ENCODE results near the gene ANGPTL4. TPM values are rescaled to one million over a fixed set of nuclear protein-coding genes. Genes with fewer than 3 reads are reported as not detected.
"Not testable (repeated sequence)": the region's sequence is repeated elsewhere in the genome, so short reads cannot be mapped to it uniquely, and the experiment has no call there.

The ANGPTL4 gene
- polyA plus RNA-seq, 3 donors: 2.6 to 3.9 (median 3.1) TPM

DNA sequence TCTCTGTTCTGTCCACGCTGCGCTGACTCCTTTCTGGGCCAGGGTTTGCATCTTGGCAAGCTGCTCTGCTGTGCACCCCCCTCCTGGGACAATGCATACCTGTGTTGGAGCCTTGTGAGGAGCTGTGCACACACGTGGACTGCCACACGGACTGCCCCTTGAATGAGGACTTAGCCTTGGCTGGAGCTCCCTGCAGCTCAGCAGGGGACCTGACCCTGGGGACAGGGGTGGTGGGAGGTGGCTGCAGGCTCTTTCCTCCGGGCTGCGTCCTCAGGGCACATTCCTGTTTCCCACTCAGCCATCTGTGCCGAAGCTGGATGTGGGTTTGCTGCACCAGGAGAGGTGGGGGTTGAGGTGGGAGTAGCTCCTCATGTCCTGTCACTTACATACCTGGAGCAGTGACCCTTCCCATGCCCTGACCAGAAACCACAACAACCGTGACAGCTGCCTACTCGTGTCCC lies 34.4 kb downstream of the ANGPTL4 start:
- peak in 7 of 11 donors; percentile 37 to 68 (median 57) for DNase-seq (ENCODE audit: extremely low read depth in 1 of 11, low read depth in 9 of 11, low spot score in 4 of 11)

DNA sequence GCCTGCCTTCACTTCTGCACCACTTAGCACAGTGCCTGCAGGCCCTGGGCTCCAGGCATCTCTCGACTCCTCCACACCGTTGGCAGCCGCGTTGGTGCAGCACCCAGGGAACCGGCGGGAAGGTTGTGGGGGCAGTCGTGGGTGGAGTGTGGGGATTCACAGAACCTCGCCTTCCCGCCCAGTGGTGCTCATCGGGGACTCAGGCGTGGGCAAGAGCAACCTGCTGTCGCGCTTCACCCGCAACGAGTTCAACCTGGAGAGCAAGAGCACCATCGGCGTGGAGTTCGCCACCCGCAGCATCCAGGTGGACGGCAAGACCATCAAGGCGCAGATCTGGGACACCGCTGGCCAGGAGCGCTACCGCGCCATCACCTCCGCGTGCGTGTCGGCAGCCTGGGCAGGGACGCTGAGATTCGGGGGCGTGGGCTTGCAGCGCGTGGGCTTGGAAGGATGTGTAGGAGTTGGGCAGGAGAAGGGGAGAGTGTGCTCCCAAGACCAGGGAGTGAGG lies 35.8 kb downstream of the ANGPTL4 start:
- DNase-seq (ENCODE audit: extremely low read depth in 1 of 11, low read depth in 9 of 11, low spot score in 4 of 11): no peak

DNA sequence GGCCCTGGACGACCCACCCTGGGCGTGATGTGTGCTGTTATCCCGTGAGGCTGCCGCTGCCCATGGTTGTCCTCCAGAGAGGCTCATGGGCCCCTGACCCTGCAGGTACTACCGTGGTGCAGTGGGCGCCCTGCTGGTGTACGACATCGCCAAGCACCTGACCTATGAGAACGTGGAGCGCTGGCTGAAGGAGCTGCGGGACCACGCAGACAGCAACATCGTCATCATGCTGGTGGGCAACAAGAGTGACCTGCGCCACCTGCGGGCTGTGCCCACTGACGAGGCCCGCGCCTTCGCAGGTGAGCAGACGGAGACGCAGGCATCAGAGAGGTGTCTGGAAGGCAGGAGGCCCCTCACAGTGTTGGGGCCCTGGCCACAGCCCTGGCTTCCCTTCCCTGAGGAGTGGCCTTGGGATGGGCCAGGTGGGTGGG lies 38.0 kb downstream of the ANGPTL4 start:
- no peak for DNase-seq (ENCODE audit: extremely low read depth in 1 of 11, low read depth in 9 of 11, low spot score in 4 of 11)

DNA sequence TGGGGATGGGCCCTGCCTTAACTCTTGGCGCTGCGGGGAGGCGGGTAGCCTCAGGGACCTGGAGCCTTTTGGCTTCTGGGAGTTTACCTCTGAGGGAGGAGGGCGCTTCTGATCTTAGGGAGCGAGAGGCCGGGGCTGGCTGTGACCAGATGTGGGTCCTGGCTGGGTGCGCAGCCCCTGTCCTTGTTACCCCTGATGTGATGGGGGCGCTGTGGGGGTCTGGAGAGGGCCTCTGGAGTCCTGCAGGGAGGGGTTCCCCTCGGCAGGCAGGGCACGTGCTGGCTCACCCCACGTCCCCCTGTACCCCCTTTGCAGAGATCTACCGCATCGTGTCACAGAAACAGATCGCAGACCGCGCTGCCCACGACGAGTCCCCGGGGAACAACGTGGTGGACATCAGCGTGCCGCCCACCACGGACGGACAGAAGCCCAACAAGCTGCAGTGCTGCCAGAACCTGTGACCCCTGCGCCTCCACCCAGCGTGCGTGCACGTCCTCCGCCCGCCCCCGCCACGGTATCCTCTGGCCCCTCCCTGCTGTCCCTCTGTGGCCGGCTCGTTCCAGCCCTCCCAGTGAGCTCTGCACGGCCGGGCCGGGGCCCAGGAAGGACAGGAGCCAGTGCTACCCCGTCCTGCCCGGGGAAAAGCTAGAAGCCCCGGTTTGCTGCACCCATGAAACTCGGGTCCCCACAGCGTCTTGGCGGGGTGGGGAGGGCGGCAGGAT lies 39.3 kb downstream of the ANGPTL4 start:
- no peak for DNase-seq (ENCODE audit: extremely low read depth in 1 of 11, low read depth in 9 of 11, low spot score in 4 of 11)

DNA sequence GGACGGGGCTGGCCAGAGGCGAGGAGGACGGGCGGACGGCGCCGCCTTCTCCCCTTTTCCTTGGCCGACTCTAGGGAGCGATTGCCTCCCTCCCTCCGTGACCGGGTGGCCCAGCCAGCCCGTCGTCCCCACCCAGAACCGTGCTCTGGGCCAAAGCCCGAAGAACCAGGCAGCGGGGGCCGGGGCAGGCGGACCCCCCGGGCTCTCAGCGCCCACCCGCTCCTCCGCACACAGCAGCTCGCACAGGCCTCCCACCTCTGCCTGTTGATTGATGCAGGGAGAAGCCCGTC lies 39.8 kb downstream of the ANGPTL4 start:
- DNase-seq (ENCODE audit: extremely low read depth in 1 of 11, low read depth in 9 of 11, low spot score in 4 of 11): no peak

DNA sequence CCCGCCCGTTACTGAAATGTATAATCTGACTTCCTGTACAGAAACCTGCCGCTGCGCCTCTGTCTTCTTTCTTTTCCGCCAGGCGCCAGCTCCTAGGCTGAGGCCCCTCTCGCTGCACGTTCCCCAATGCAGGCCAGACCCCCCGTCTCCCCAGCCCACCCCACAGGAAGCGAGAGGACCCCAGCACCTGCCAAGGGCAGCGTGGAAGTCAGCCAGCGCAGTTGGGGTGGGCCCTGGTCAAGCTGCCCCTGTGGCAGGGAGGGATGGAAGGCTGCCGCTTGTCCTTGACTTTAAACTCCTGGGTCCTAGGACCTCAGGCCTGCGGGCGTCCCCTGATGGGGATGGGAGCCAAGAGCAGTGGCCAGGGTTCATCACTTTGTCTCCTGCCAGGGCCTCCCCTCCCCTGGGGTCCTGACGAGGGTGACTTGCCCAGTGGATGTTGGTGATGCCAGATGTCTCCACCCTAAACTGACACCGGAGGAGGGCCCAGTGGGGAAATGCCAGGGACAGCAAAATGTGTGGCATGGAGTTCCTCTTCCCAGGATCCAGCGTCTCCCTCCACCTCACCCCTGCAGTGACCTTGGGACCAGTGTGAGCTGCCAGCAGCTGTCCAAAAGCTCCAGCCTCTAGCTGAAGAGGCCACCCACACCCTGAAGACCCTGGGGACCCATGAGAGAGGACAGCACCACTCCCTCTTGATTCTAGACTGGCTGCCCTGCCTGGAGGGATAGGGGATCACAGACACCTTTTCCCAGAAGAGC lies 40.6 kb downstream of the ANGPTL4 start:
- DNase-seq (ENCODE audit: extremely low read depth in 1 of 11, low read depth in 9 of 11, low spot score in 4 of 11): no peak

DNA sequence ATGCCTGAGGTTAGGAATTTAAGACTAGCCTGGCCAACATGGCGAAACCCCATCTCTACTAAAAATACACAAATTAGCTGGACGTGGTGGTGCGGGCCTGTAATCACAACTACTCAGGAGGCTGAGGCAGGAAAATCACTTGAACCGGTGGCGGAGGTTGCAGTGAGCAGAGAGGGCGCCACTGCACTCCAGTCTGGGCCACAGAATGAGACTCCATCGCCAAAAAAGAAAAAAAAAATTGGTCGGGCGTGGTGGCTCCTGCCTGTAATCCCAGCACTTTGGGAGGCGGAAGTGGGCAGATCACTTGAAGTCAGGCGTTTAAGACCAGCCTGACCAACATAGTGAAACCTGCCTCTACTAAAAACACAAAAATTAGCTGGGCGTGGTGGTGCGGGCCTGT lies 46.8 kb downstream of the ANGPTL4 start:
- DNase-seq (ENCODE audit: extremely low read depth in 1 of 11, low read depth in 9 of 11, low spot score in 4 of 11): not testable (repeated sequence)

DNA sequence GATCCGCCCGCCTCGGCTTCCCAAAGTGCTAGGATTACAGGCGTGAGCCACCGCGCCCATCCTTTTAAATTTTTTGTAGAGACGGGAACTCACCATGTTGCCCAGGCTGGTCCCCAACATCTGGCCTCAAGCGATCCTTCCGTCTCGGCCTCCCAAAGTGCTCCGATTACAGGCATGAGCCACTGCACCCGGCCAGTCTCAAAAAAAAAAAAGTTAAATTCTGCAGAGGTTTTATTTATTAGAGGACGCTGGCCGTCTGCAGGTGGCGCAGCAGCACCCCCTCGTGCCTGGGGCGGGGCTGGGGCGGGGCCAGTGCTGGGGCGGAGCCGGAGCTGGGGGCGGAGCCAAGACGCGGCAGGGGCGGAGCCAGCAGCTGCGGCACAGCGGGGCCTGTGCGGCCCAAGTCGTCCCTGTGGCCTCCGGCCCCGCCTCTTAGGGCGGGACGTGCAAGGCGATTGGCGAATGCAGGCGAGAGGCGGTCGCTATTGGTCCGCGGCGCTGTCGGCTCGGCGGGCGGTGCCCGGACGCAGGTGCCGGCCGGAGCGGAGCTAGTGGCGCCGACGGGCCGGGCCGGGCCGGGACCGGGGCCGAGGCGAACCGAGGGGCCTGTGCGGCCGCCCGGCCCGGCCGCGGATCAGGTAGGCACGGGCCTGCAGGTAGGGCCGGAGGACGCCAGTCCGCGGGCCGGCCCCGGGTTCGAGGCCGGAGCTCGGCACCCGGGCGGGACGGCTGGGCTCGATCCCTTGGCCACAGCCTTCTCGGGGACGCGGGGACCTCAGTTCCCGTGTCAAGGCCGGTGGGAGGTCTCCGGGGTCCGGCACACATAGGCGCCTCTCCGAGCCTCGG lies 49.1 kb downstream of the ANGPTL4 start, which contains the start of gene MARCHF2:
MARCHF2 (plus strand) TSS at position 523 of the 846 bp plus-strand sequence. CDS start 8,536 bp downstream, outside the sequence.
- DNase-seq (ENCODE audit: extremely low read depth in 1 of 11, low read depth in 9 of 11, low spot score in 4 of 11): peak; percentile 87 to 96 (median 93)

DNA sequence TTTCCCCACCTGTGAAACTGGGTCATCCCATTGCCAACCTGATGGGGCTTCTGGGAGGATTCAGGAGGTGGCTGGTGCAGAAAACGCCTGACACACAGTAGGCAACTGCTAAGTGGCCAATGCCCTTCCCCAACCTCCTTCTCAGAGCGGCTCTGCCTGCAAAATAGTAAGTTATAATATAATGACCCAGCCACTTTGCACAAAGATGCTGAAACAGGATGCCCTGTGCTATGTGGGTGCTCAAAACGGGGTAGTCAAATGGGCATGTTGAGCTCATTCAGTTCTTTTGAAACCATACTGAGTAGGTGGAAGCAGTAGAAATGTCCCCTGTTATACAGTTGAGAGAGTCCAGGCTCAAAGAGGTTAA lies 49.7 kb downstream of the ANGPTL4 start:
- DNase-seq (ENCODE audit: extremely low read depth in 1 of 11, low read depth in 9 of 11, low spot score in 4 of 11): no peak

DNA sequence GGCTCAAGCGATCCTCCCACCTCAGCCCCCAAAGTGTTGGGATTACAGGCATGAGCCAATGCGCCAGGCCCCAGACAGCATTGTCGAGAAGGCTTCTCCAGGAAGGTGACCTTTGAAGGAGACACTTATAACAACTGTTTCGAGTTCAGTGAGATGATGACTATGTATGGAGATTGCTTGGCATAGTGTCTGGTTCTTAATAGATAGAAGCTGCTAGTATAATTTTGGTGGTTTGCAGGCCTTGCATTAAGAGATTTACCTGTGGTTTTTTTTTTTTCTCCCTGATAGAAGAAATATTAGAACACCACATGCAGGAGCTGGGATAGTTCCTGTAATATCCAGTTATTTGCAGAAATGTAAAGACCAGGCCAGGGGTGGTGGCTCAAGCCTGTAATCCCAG lies 52.8 kb downstream of the ANGPTL4 start:
- no peak for DNase-seq (ENCODE audit: extremely low read depth in 1 of 11, low read depth in 9 of 11, low spot score in 4 of 11)

DNA sequence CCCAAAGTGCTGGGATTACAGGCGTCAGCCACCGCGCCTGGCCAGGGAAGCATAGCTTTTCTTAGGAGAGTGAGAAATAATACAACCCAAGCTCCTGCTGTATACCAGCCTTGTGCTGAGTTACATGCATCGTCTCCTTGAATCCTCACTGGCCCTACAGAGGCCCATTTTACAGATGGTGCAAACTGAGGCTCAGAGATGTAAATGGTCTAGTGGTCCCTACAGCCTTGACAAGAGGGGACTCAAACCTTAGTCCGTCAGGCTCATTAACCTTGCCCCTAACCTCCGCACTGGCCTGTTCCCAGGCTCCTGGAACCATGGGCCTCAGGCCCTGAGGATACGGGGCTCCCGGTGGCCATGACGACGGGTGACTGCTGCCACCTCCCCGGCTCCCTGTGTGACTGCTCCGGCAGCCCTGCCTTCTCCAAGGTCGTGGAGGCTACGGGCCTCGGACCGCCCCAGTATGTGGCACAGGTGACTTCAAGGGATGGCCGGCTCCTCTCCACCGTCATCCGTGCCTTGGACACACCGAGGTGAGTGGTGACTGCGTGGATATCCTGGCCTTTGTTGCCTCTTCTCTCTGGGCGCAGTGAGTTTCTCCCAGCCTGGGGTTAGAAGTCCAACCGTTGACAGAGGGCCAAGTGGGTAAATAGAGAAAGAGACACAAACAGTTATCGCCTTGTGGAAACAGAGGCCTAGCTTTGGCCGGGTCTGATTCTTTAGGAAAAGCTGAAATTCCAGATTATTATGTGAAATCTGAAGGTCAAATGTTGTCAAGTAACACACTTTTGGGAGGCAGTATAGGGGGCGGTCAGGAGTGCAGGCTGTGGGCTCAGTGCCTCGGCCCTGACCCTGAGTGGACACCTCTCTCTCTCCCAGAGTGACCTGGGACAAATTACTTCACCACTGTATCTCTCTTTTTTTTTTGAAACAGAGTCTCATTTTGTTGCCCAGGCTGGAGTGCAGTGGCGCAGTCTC lies 57.8 kb downstream of the ANGPTL4 start:
- no peak for DNase-seq (ENCODE audit: extremely low read depth in 1 of 11, low read depth in 9 of 11, low spot score in 4 of 11)

DNA sequence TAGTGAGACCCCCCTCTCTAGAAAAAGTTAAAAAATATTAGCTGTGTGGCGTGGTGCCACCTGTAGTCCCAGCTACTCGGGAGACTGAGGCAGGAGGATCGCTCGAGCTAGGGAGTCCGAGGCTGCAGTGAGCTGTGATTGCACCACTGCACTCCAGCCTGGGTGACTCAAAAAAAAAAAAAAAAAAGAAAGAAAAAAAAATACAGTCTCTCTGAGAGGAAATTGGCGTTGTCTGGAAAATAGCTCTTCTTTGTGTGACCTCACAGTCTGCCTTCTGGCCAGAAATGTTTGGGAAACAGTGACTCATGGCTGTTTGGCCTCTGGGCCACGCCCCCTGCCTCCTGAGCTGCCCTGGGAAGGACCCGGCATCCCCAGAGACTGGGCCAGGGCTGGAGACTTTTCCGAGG lies 59.9 kb downstream of the ANGPTL4 start:
- DNase-seq (ENCODE audit: extremely low read depth in 1 of 11, low read depth in 9 of 11, low spot score in 4 of 11): peak in 3 of 11 donors; percentile 35 to 41 (median 37)

Other genes with a start within 250 kb of the ANGPTL4 start
- gene FBN3, start 214.6 kb upstream of the ANGPTL4 start, polyA plus RNA-seq (ENCODE audit: insufficient read length in 3 of 3): 10 to 100 TPM; 34.7 to 60.5 (median 44.1) TPM
- 10 to 100 TPM; 31.8 to 55.9 (median 43.8) TPM for gene CERS4, start 154.8 kb upstream of the ANGPTL4 start, polyA plus RNA-seq (ENCODE audit: insufficient read length in 3 of 3)
- 10 to 100 TPM; 23.8 to 44.1 (median 39.7) TPM for gene CD320, start 55.8 kb upstream of the ANGPTL4 start, polyA plus RNA-seq (ENCODE audit: insufficient read length in 3 of 3)
- 10 to 100 TPM; 38.0 to 55.0 (median 52.7) TPM for gene NDUFA7, start 42.8 kb upstream of the ANGPTL4 start, polyA plus RNA-seq (ENCODE audit: insufficient read length in 3 of 3)
- gene RPS28, start 42.7 kb upstream of the ANGPTL4 start, polyA plus RNA-seq (ENCODE audit: insufficient read length in 3 of 3): 100 to 1,000 TPM; 328 to 611 (median 520) TPM
- 10 to 100 TPM in 2 of 3 donors, 1 to 10 TPM in 1; 5.9 to 15.5 (median 14.2) TPM for gene KANK3, start 20.9 kb upstream of the ANGPTL4 start, polyA plus RNA-seq (ENCODE audit: insufficient read length in 3 of 3)
- gene RAB11B, start 26.2 kb downstream of the ANGPTL4 start, polyA plus RNA-seq (ENCODE audit: insufficient read length in 3 of 3): 100 to 1,000 TPM; 122 to 168 (median 165) TPM
- gene MARCHF2, start 49.1 kb downstream of the ANGPTL4 start, polyA plus RNA-seq (ENCODE audit: insufficient read length in 3 of 3): 10 to 100 TPM; 12.7 to 16.5 (median 16.0) TPM
- 100 to 1,000 TPM; 352 to 459 (median 415) TPM for gene HNRNPM, start 80.8 kb downstream of the ANGPTL4 start, polyA plus RNA-seq (ENCODE audit: insufficient read length in 3 of 3)
- gene PRAM1, start 138.5 kb downstream of the ANGPTL4 start, polyA plus RNA-seq (ENCODE audit: insufficient read length in 3 of 3): 1 to 10 TPM; 1.5 to 3.2 (median 1.7) TPM
- 10 to 100 TPM; 20.4 to 30.7 (median 25.0) TPM for gene ZNF414, start 150.0 kb downstream of the ANGPTL4 start, polyA plus RNA-seq (ENCODE audit: insufficient read length in 3 of 3)
- gene MYO1F, start 213.3 kb downstream of the ANGPTL4 start, polyA plus RNA-seq (ENCODE audit: insufficient read length in 3 of 3): 10 to 100 TPM in 1 of 3 donors, 1 to 10 TPM in 2; 3.7 to 10.5 (median 5.5) TPM
- gene ADAMTS10, start 246.6 kb downstream of the ANGPTL4 start, polyA plus RNA-seq (ENCODE audit: insufficient read length in 3 of 3): 10 to 100 TPM; 30.0 to 51.8 (median 45.0) TPM

All from renal cortex interstitium (tissue), 11 donors.